Measurements from ENCODE around the gene RNF213.

GRCh38 chr17:80315517-80316182, 55.0 kb downstream of the RNF213 start:
- no peak for TF ChIP-seq REST (IDR thresholded peaks at IDR 0.05; ENCODE audit: low read depth, low read length)
- TF ChIP-seq MXI1 (IDR thresholded peaks at IDR 0.05; ENCODE audit: low read depth, low read length) = no peak
- TF ChIP-seq RAD21 (IDR thresholded peaks at IDR 0.05; ENCODE audit: low read length) = no peak
- TF ChIP-seq CTCF (IDR thresholded peaks at IDR 0.05) = no peak
- TF ChIP-seq GABPA (IDR thresholded peaks at IDR 0.05; ENCODE audit: low read depth) = no peak
- TF ChIP-seq USF2 (IDR thresholded peaks at IDR 0.05; ENCODE audit: borderline replicate concordance, low read depth, low read length) = no peak
- no peak for TF ChIP-seq ZBTB33 (IDR thresholded peaks at IDR 0.05; ENCODE audit: borderline replicate concordance, low read depth)
- TF ChIP-seq PBX3 (IDR thresholded peaks at IDR 0.05) = no peak
- no peak for TF ChIP-seq YY1 (IDR thresholded peaks at IDR 0.05; ENCODE audit: low read depth)
- no peak for TF ChIP-seq POLR2AphosphoS5 (IDR thresholded peaks at IDR 0.05; ENCODE audit: low read depth, low read length)
- TF ChIP-seq EZH2phosphoT487 (IDR thresholded peaks at IDR 0.05; ENCODE audit: borderline replicate concordance, low read depth) = no peak
- no peak for TF ChIP-seq JUND (IDR thresholded peaks at IDR 0.05)
- TF ChIP-seq FOXM1 (IDR thresholded peaks at IDR 0.05; ENCODE audit: low read depth) = no peak

Data from SK-N-SH (cell line).